Non-pigmented ciliary epithelial cell (primary cell): Measurements from ENCODE around the gene IFNA14.
"Not testable (repeated sequence)": the region's sequence is repeated elsewhere in the genome, so short reads cannot be mapped to it uniquely, and the experiment has no call there.

Experiments
- DNase-seq: peaks from one replicate; pipeline ENCODE4 v3.0.0-alpha.2; 2010; ENCODE audit warnings: low read depth

The IFNA14 gene

GRCh38 chr9:21239911-21240310 lies at the start of gene IFNA14:
Gene IFNA14 (minus strand): TSS chr9:21240005. CDS start chr9:21239935, 70 bp downstream.
- no peak for DNase-seq

GRCh38 chr9:21287280-21287679 lies 47.5 kb upstream of the IFNA14 start:
- DNase-seq: no peak

GRCh38 chr9:21286659-21287058 lies 46.9 kb upstream of the IFNA14 start:
- no peak for DNase-seq

GRCh38 chr9:21286099-21286498 lies 46.3 kb upstream of the IFNA14 start:
- DNase-seq: no peak

GRCh38 chr9:21281275-21281674 lies 41.5 kb upstream of the IFNA14 start:
- no peak for DNase-seq

GRCh38 chr9:21268347-21268657 lies 28.5 kb upstream of the IFNA14 start:
- DNase-seq: no peak

- no peak for DNase-seq
Observed at GRCh38 chr9:21267485-21268346, 27.9 kb upstream of the IFNA14 start.

GRCh38 chr9:21266733-21267484 lies 27.1 kb upstream of the IFNA14 start:
- no peak for DNase-seq

GRCh38 chr9:21265421-21266189 lies 25.8 kb upstream of the IFNA14 start:
- DNase-seq: no peak

- DNase-seq: no peak
Observed at GRCh38 chr9:21255538-21256212, 15.9 kb upstream of the IFNA14 start.

- peak; percentile 4 for DNase-seq
Observed at GRCh38 chr9:21252721-21253547, 13.1 kb upstream of the IFNA14 start.

- DNase-seq: no peak
Observed at GRCh38 chr9:21251638-21252037, 11.8 kb upstream of the IFNA14 start.

GRCh38 chr9:21251190-21251589 lies 11.4 kb upstream of the IFNA14 start:
- no peak for DNase-seq

GRCh38 chr9:21244836-21245235 lies 5.0 kb upstream of the IFNA14 start:
- no peak for DNase-seq

- not testable (repeated sequence) for DNase-seq
Observed at GRCh38 chr9:21236360-21236714, 3.5 kb downstream of the IFNA14 start.

- peak; percentile 6 for DNase-seq
Observed at GRCh38 chr9:21235468-21236359, 4.1 kb downstream of the IFNA14 start.

GRCh38 chr9:21234153-21234687 lies 5.6 kb downstream of the IFNA14 start:
- no peak for DNase-seq

- DNase-seq: no peak
Observed at GRCh38 chr9:21233258-21233657, 6.5 kb downstream of the IFNA14 start.

GRCh38 chr9:21228122-21228521 lies 11.7 kb downstream of the IFNA14 start, which contains the start of gene IFNA17:
Gene IFNA17 (minus strand): TSS chr9:21228222. CDS start chr9:21228173, 49 bp downstream.
- DNase-seq: no peak

GRCh38 chr9:21217211-21217610 lies 22.6 kb downstream of the IFNA14 start, which contains the start of gene IFNA16:
Gene IFNA16 (minus strand): TSS chr9:21217311. CDS start chr9:21217305, 6 bp downstream.
- DNase-seq: not testable (repeated sequence)
